CD4-positive, alpha-beta T cell treated with Interleukin-4 for 1 hour (primary cell): ENCODE measurements around the gene SLC25A17.
"Not testable (repeated sequence)": the region's sequence is repeated elsewhere in the genome, so short reads cannot be mapped to it uniquely, and the experiment has no call there.

Experiments
- DNase-seq, 2 donors: peaks; one replicate each; pipeline ENCODE4 v3.0.0-alpha.2; 2020 to 2022

The SLC25A17 gene

DNA sequence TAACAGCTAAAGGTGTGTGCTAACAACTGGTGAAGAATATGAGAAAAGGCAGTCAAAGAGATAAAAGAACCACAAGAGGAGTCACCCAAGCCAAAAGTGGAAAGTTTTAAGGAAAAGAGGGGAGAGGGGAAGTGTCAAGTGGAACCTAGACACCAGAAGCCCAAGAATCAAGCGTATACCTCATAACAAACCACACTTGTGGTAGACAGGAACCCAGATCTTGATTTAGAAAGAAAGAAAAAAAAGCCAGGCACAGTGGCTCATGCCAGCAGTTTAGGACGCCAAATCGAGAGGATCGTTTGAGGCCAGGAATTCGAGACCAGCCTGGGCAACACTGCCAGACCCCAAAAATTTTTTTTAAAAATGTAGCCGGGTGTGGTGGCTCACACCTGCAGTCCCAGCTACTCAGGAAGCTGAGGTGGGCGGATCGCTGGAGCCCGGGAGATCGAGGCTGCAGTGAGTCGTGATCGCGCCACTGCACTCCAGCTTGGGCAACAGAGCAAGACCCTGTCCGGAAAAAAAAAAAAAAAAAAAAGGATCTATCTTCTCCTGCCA lies 877 bp downstream of the SLC25A17 start:
- peak in 1 of 2 donors; percentile 32 for DNase-seq

GRCh38 chr22:40817737-40818136 lies 1.4 kb downstream of the SLC25A17 start:
- DNase-seq: no peak

DNA sequence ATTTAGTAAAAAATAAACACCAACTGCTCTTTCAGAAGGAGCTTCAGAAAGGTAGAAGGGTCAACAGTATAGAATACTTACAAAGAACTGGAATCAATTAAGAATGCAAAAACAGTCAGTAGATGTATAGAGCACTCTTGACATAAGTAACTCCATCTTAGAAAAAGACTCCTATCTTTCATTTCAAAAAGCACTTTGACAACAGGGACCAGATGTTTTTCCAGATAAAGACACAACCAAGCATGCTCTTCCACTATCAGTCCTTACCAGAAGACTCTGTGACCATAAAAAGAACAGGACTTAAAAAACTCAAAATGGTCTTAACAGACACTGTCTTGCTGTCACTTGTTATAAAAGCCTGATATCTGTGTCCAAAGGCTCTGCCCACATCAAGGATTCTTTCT lies 5.2 kb downstream of the SLC25A17 start:
- DNase-seq: no peak

GRCh38 chr22:40808018-40808841 lies 10.9 kb downstream of the SLC25A17 start:
- no peak for DNase-seq

DNA sequence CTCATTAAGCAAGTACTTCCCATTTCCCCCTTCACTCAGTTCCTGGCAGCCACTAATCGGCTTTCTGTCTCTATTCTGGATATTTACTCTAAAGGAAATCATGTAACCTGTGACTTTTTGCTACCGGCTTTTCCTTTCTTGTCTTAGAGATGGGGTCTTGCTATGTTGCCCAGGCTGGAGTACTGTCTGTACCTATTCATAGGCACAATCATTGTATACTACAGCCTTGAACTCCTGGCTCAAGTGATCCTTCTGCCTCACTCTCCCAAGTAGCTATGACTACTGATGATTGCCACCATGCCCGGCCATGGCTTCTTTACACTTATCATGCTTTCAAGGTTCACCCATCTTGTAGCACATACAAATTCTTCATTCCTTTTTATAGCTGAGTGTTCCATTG lies 12.4 kb downstream of the SLC25A17 start:
- DNase-seq: no peak

- DNase-seq: no peak
Observed at GRCh38 chr22:40805699-40806203, 13.4 kb downstream of the SLC25A17 start.

GRCh38 chr22:40805239-40805638 lies 13.9 kb downstream of the SLC25A17 start:
- no peak for DNase-seq

DNA sequence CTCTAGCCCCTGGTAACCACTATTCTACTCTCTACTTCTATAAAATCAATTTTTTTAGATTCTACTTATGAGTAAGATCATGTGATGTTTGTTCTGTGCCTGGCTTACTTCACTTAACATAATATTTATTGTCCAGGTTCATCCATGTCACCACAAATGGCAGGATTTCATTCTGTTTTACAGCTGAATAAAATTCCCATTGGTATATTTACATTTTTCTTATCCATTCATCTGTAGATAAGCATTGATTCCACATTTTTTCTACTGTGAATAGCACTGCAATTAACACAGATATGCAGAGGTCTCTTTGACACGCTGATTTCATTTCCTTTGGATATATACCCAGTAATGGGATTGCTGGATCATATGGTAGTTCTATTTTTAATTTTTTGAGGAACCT lies 15.8 kb downstream of the SLC25A17 start:
- DNase-seq: no peak

DNA sequence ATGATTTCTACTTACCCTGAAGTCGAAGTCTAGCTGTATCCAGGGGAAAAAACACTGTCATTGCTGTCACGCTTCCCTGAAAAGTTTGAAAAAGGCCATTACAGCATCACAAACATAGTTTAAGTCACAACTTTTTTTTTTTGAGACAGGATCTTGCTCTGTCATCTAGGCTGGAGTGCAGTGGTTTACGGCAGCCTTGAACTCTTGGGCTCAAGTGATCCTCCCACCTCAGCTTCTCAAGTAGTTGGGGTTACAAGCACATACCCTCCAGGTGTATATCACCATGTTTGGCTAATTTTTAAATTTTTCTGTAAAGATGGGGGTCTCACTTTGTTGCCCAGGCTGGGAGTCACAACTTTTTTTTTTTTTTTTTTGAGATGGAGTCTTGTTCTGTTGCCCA lies 20.1 kb downstream of the SLC25A17 start:
- no peak for DNase-seq

DNA sequence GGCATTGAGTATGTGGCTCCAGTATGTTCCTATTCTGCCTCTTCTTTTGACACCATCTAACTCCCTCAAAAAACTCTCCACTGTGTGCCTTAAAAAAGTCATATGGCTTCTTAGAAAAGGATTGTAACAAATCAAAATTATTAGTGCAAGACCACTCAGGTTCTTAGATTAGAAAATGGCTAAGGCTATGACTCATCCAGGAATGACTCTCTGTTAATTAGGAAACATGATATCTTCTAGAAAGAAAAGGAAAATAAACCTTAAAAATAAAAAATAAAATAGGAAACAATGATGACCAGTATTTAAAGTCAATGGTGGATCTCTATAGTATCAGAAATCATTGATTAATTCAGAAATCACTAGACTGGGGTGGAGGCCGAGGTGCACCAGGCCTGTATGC lies 21.7 kb downstream of the SLC25A17 start:
- DNase-seq: no peak

DNA sequence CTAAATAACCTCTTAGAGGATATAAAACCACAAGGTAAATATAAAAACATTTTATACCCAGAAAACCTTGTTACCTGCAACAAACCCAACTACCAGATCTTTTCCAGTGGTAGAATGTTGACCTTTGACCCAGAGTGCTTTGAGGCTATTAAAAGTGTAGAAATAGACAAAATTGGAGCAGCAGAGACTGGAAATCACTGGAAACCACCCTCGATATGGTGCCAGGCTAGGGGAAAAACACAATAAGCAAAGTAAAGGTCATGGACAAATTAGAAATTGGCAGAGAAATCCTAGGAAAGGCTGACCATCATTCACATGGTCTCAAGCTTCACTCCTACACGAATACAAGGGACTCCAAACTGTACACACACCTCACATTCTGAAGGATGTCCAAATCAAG lies 26.7 kb downstream of the SLC25A17 start:
- DNase-seq: no peak

GRCh38 chr22:40791241-40791640 lies 27.9 kb downstream of the SLC25A17 start:
- DNase-seq: no peak

DNA sequence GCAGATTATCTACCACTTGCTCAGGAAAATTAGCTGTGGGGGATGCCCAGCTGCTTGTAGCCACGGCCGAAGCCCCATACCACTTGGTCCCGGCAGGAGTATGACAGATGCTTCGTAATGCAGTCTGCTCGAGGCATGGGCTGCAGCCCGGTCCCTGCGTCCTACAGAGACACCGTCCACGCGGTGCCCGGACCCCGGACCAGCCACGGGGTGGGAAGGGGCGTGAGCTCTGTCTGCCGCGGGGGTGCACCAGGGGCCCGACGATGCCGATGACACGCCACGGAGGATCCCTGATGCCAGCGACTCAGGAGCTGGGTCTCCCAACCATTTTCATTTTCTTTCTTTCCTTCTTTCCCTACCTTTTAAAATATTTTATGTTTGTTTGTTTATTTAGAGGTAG lies 30.0 kb downstream of the SLC25A17 start:
- no peak for DNase-seq

GRCh38 chr22:40782521-40782920 lies 36.6 kb downstream of the SLC25A17 start:
- DNase-seq: no peak

GRCh38 chr22:40781749-40782148 lies 37.4 kb downstream of the SLC25A17 start:
- DNase-seq: not testable (repeated sequence)

- no peak for DNase-seq
Observed at GRCh38 chr22:40769761-40770160, 49.4 kb downstream of the SLC25A17 start.

DNA sequence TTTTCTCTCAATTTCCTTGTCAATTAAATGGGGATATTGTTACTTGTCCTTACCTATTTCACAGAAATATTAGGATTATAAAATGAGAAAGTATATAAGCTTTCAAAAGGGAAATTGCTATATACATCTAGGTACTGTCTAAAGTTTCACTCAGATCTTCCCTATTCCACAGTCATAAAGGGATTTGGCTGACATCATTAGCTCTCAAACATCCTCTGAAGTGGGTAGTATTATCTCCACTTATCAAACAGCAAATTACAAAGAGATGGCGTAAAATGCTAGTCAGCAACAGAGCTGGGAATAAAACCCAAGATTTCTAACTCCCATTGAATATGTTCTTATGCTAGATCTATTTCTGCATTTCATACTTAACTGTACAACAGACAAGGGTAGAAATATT lies 50.9 kb downstream of the SLC25A17 start:
- DNase-seq: no peak

DNA sequence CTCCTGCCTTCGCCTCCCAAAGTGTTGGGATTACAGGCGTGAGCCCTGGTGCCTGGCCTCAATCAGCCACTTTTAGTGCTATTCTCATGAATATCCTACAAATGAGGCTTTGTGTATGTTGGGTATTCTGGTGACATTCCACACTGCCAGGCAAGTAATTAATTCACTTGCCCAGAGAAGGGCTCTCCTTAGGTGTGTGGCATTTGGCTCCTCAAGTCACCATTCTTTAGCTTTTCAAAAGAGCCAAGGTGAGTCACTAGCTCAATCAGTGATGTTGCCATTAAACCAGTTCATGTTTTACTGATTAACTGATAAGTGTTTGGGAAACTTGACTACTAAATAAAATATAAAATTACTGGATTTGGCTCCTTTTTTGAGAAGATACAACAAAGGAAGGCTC lies 52.2 kb downstream of the SLC25A17 start:
- DNase-seq: no peak

- peak; percentile 14 to 54 for DNase-seq
Observed at GRCh38 chr22:40764763-40765441, 54.2 kb downstream of the SLC25A17 start.

GRCh38 chr22:40759294-40759840 lies 59.8 kb downstream of the SLC25A17 start:
- DNase-seq: no peak

GRCh38 chr22:40758851-40759250 lies 60.3 kb downstream of the SLC25A17 start:
- not testable (repeated sequence) for DNase-seq

DNA sequence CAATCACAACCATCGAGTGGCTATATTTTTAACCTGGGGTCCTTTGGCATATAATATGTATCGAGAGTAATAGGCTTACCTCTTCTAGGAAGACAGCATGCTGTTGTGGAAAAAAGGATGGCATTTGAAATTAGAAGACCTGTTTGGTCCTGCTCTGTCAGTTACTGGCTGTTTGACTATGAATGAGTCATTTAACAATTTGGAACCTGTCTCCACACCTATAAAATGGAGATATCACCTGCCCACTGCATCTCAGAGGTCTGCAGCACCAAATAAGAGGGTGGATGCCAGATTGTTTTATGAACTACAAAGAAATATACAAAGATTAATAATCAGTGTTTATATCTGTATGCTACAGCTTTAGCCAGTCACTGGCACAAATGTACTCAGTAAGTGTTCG lies 60.8 kb downstream of the SLC25A17 start:
- DNase-seq: no peak

DNA sequence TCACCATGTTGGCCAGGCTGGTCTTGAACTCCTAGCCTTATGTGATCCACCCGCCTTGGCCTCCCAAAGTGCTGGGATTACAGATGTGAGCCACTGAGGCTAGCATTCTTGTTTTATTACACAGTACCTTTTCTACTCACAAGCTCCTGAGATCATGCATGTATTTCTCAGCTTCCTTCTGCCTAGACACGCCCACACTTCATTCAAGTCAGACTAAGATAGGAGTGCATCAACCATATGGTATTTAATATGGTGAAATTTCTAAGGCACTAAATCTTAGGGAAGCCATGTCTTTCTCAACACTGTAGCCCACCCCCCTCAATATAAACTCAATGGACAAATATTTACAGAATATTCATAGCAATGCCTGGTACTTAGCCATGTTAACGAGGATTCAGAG lies 62.1 kb downstream of the SLC25A17 start:
- DNase-seq: no peak

DNA sequence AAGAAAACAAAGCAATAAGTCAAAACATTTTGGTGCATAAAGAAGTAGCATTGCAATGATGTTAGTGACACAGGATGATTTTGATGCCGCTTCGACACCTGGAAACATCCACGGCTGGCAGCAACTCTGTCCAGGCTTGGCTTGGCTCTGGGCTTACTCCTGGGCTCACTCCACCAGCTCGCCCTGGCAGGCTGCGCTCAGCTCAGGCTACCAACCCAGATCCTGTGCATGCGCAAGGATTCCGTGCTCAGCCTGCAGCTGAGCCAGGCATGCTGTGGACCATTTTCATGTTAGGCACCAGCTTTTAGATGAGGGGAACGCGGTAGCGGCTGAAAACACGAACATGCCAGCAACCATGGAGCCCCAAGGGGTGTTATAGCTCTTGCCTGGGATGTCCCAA lies 66.0 kb downstream of the SLC25A17 start:
- no peak for DNase-seq
